HepG2 (cell line): ENCODE data around the gene C1QTNF12. TPM values are rescaled to one million over a fixed set of nuclear protein-coding genes. Genes with fewer than 3 reads are reported as not detected.

ENCODE experiments used
- ARID5B ChIP-seq: IDR thresholded peaks from 2 replicates; pipeline ENCODE4 v1.4.0; 2020; ENCODE audit warnings: mild to moderate bottlenecking, missing genetic modification reagents
- BHLHE40 ChIP-seq: IDR thresholded peaks from 2 replicates; pipeline ENCODE4 v1.6.1; 2011; ENCODE audit warnings: low read length, improper control_type of control experiment
- CCAR2 ChIP-seq: fragments of 200-400 bp; formaldehyde crosslinking; optimal IDR thresholded peaks from 2 replicates; pipeline ENCODE3; 2018; ENCODE audit warnings: low read depth, mild to moderate bottlenecking, low read length, moderate library complexity
- CHCHD3 ChIP-seq: sonication (generic); formaldehyde crosslinking; IDR thresholded peaks from 2 replicates; pipeline ENCODE4 v1.8.0; 2022; ENCODE audit warnings: mild to moderate bottlenecking, missing genetic modification reagents, moderate library complexity
- GABPB1 ChIP-seq: IDR thresholded peaks from 2 replicates; pipeline ENCODE4 v1.6.1; 2016; ENCODE audit warnings: mild to moderate bottlenecking, missing genetic modification reagents, moderate library complexity, missing compliant biosample characterization
- HNF1B ChIP-seq: sonication (generic); formaldehyde crosslinking; IDR thresholded peaks from 2 replicates; pipeline ENCODE4 v1.5.1; 2020; ENCODE audit warnings: mild to moderate bottlenecking, moderate library complexity, missing genetic modification reagents
- JDP2 ChIP-seq: sonication (generic); formaldehyde crosslinking; IDR thresholded peaks from 2 replicates; pipeline ENCODE4 v1.8.1; 2022; ENCODE audit warnings: missing genetic modification reagents, borderline replicate concordance
- KLF16 ChIP-seq, 2 experiments: sonication (generic) in 1 of 2; formaldehyde crosslinking in 1 of 2; IDR thresholded peaks; 2 replicates each; pipeline versions ENCODE4 v1.6.1 to v1.8.0; 2016 to 2023; ENCODE audit warnings: missing genetic modification reagents in 2 of 2, missing compliant biosample characterization in 1 of 2
- LCORL ChIP-seq, 2 experiments: fragments of 450-650 bp in 1 of 2; sonication (generic) in 1 of 2; formaldehyde crosslinking in 1 of 2; IDR thresholded peaks; 2 replicates each; pipeline versions ENCODE4 v1.5.0 to v1.6.1; 2017 to 2020; ENCODE audit warnings: antibody characterized with exemption in 1 of 2, missing genetic modification reagents in 1 of 2
- MXD3 ChIP-seq: IDR thresholded peaks from 2 replicates; pipeline ENCODE4 v1.6.1; 2016; ENCODE audit warnings: mild to moderate bottlenecking, missing biosample characterization, missing genetic modification reagents
- NBN ChIP-seq: fragments of 450-650 bp; conservative IDR thresholded peaks from 2 replicates; pipeline ENCODE4 v1.6.1; 2017
- NFKB2 ChIP-seq: sonication (generic); formaldehyde crosslinking; IDR thresholded peaks from 2 replicates; pipeline ENCODE4 v1.4.0; 2020; ENCODE audit warnings: missing genetic modification reagents, borderline replicate concordance
- POLR2AphosphoS5 ChIP-seq: IDR thresholded peaks from 2 replicates; pipeline ENCODE4 v1.6.1; 2012; ENCODE audit warnings: low read depth, low read length
- SP1 ChIP-seq, 2 experiments: fragments of 450-650 bp in 1 of 2; sonication (generic) in 1 of 2; formaldehyde crosslinking in 1 of 2; IDR thresholded peaks; 2 replicates each; pipeline versions ENCODE4 v1.4.0 to v1.6.1; 2016 to 2020; ENCODE audit warnings: missing genetic modification reagents in 1 of 2
- SP2 ChIP-seq: sonication (generic); formaldehyde crosslinking; IDR thresholded peaks from 2 replicates; pipeline ENCODE4 v1.5.1; 2020; ENCODE audit warnings: mild to moderate bottlenecking, missing genetic modification reagents
- SP4 ChIP-seq: sonication (generic); formaldehyde crosslinking; IDR thresholded peaks from 2 replicates; pipeline ENCODE4 v1.8.1; 2023; ENCODE audit warnings: mild to moderate bottlenecking, missing genetic modification reagents
- THYN1 ChIP-seq: sonication (generic); formaldehyde crosslinking; IDR thresholded peaks from 2 replicates; pipeline ENCODE4 v1.8.1; 2023; ENCODE audit warnings: low read depth, mild to moderate bottlenecking, moderate library complexity, missing genetic modification reagents, borderline replicate concordance
- YY1 ChIP-seq: IDR thresholded peaks from 2 replicates; pipeline ENCODE4 v1.6.1; 2011; ENCODE audit warnings: low read length, low read depth, moderate library complexity, mild to moderate bottlenecking; ENCODE audit not compliant: insufficient read depth, insufficient replicate concordance
- ZFP90 ChIP-seq: sonication (generic); formaldehyde crosslinking; IDR thresholded peaks from 2 replicates; pipeline ENCODE4 v1.8.0; 2022; ENCODE audit warnings: missing genetic modification reagents, mild to moderate bottlenecking, inconsistent platforms, borderline replicate concordance
- ZNF20 ChIP-seq: sonication (generic); formaldehyde crosslinking; IDR thresholded peaks from 2 replicates; pipeline ENCODE4 v1.4.0; 2020; ENCODE audit warnings: mild to moderate bottlenecking, moderate library complexity, missing genetic modification reagents
- ZNF747 ChIP-seq: sonication (generic); formaldehyde crosslinking; IDR thresholded peaks from 2 replicates; pipeline ENCODE4 v1.8.1; 2023; ENCODE audit warnings: missing genetic modification reagents, mild to moderate bottlenecking, borderline replicate concordance
- ZNF773 ChIP-seq: sonication (generic); formaldehyde crosslinking; IDR thresholded peaks from 2 replicates; pipeline ENCODE4 v1.4.0; 2020; ENCODE audit warnings: missing genetic modification reagents, borderline replicate concordance
- ZSCAN31 ChIP-seq: sonication (generic); formaldehyde crosslinking; IDR thresholded peaks from 2 replicates; pipeline ENCODE4 v1.5.0; 2020; ENCODE audit warnings: low read depth, mild to moderate bottlenecking, missing genetic modification reagents
- polyA plus RNA-seq, 8 experiments: library from polyadenylated mRNA; depleted of rRNA in 3 of 8; stranded (reverse) in 7 of 8; unstranded in 1 of 8; fragments of >200 nt; fragmentation: Illumina TruSeq in 4 of 8; extraction: Trizol in 4 of 8; gene quantifications; 2 replicates each; pipeline versions ENCODE4 v1.2.1 to v1.2.3, GENCODE V29; 2011 to 2016; ENCODE audit warnings: low read depth in 4 of 8, missing spikeins in 1 of 8, mixed read lengths in 1 of 8; ENCODE audit not compliant: insufficient read depth in 1 of 8
- total RNA-seq, 5 experiments: library from RNA; depleted of rRNA; stranded (reverse); fragments of >200 nt; fragmentation: Illumina TruSeq; extraction: Trizol; gene quantifications; 2 replicates each; pipeline ENCODE4 v1.2.3, GENCODE V29; 2016; ENCODE audit warnings: low read depth in 1 of 5

Gene C1QTNF12
- total and polyA plus RNA-seq, 2 of the 13 experiments (the other 11 are each of a cell fraction or from before 2014, with no cell fraction given): 0.18 to 0.64 TPM

GRCh38 chr1:1273512-1274298 is 27.2 kb upstream of the C1QTNF12 start, which contains the start of gene UBE2J2 (continued):
- TF ChIP-seq ARID5B (CRISPR knock-in tag): 0 out of 2 replicates have a peak, but pooled peaks have one; percentile 17
- TF ChIP-seq HNF1B: peak; percentile 75; the same call in 1 of the 2 replicates
- no peak for TF ChIP-seq BHLHE40
- no peak for TF ChIP-seq ZFP90 (CRISPR knock-in tag)
- TF ChIP-seq NFKB2 (CRISPR knock-in tag): peak; percentile 59; the same call in 1 of the 2 replicates
- peak; percentile 31; the same call in 1 of the 2 replicates for TF ChIP-seq CHCHD3 (CRISPR knock-in tag)
- TF ChIP-seq MXD3 (CRISPR knock-in tag): peak; percentile 27; the same call in 1 of the 2 replicates
- TF ChIP-seq CCAR2: no peak
- TF ChIP-seq GABPB1: peak; percentile 90
- no peak for TF ChIP-seq JDP2 (CRISPR knock-in tag)
- TF ChIP-seq LCORL (IDR thresholded peaks at IDR 0.05): no peak
- TF ChIP-seq LCORL (CRISPR knock-in tag; IDR thresholded peaks at IDR 0.05): 0 out of 2 replicates have a peak, but pooled peaks have one; percentile 59
- TF ChIP-seq KLF16 (CRISPR knock-in tag; IDR thresholded peaks at IDR 0.05): peak in 1 of 2 experiments; percentile 56; a peak in 2 of 4 replicates
- peak; percentile 78 for TF ChIP-seq POLR2AphosphoS5
- TF ChIP-seq THYN1 (CRISPR knock-in tag): 0 out of 2 replicates have a peak, but pooled peaks have one; percentile 51
- TF ChIP-seq SP4 (CRISPR knock-in tag): 0 out of 2 replicates have a peak, but pooled peaks have one; percentile 63
- TF ChIP-seq SP1 (IDR thresholded peaks at IDR 0.05): no peak
- TF ChIP-seq SP1 (CRISPR knock-in tag; IDR thresholded peaks at IDR 0.05): peak; percentile 68; the same call in 1 of the 2 replicates
- peak; percentile 97 for TF ChIP-seq YY1
- no peak for TF ChIP-seq ZNF773 (CRISPR knock-in tag)
- TF ChIP-seq ZNF20 (CRISPR knock-in tag): no peak
- TF ChIP-seq ZSCAN31 (CRISPR knock-in tag): peak; percentile 29; the same call in 1 of the 2 replicates
- 0 out of 2 replicates have a peak, but pooled peaks have one; percentile 41 for TF ChIP-seq ZNF747
- peak; percentile 78 for TF ChIP-seq SP2
- no peak for TF ChIP-seq NBN
